ENCODE data around the gene ANKRD13C.
"Not testable (repeated sequence)": the region's sequence is repeated elsewhere in the genome, so short reads cannot be mapped to it uniquely, and the experiment has no call there.

The ANKRD13C gene

GRCh38 chr1:70372426-70372825 lies 17.9 kb upstream of the ANKRD13C start:
- no peak overlapping the region for H3K9ac ChIP-seq (ENCODE audit: low read depth, low read length)
- H3K9me3 ChIP-seq (ENCODE audit: control insufficient read depth, insufficient read depth, low read length) = no peaks in the 10 kb centered on the region
- H3K4me1 ChIP-seq (ENCODE audit: insufficient read depth, low read length) = peaks cover 15% of the 10 kb centered on the region
- H3K36me3 ChIP-seq (ENCODE audit: insufficient read depth, low read length) = no peaks in the 10 kb centered on the region

GRCh38 chr1:70371586-70371985 lies 17.1 kb upstream of the ANKRD13C start:
- H3K4me1 ChIP-seq (ENCODE audit: insufficient read depth, low read length) = peaks cover 15% of the 10 kb centered on the region
- H3K36me3 ChIP-seq (ENCODE audit: insufficient read depth, low read length); H3K9me3 ChIP-seq (ENCODE audit: control insufficient read depth, insufficient read depth, low read length); H3K9ac ChIP-seq (ENCODE audit: low read depth, low read length): not testable (repeated sequence)

- H3K4me1 ChIP-seq (ENCODE audit: insufficient read depth, low read length); H3K36me3 ChIP-seq (ENCODE audit: insufficient read depth, low read length); H3K9me3 ChIP-seq (ENCODE audit: control insufficient read depth, insufficient read depth, low read length); H3K9ac ChIP-seq (ENCODE audit: low read depth, low read length): not testable (repeated sequence)
These were observed 12.9 kb upstream of the ANKRD13C start for GRCh38 chr1:70367397-70367796.

GRCh38 chr1:70366997-70367396 lies 12.5 kb upstream of the ANKRD13C start:
- H3K4me1 ChIP-seq (ENCODE audit: insufficient read depth, low read length); H3K9ac ChIP-seq (ENCODE audit: low read depth, low read length); H3K9me3 ChIP-seq (ENCODE audit: control insufficient read depth, insufficient read depth, low read length); H3K36me3 ChIP-seq (ENCODE audit: insufficient read depth, low read length): not testable (repeated sequence)

GRCh38 chr1:70366425-70366952 lies 12.0 kb upstream of the ANKRD13C start:
- H3K36me3 ChIP-seq (ENCODE audit: insufficient read depth, low read length); H3K4me1 ChIP-seq (ENCODE audit: insufficient read depth, low read length); H3K9ac ChIP-seq (ENCODE audit: low read depth, low read length); H3K9me3 ChIP-seq (ENCODE audit: control insufficient read depth, insufficient read depth, low read length): not testable (repeated sequence)

GRCh38 chr1:70364439-70364838 lies 9.9 kb upstream of the ANKRD13C start:
- peaks cover 4% of the 10 kb centered on the region; the same call in 1 of the 2 replicates for H3K4me1 ChIP-seq (ENCODE audit: insufficient read depth, low read length)
- no peaks in the 10 kb centered on the region for H3K36me3 ChIP-seq (ENCODE audit: insufficient read depth, low read length)
- no peak overlapping the region for H3K9ac ChIP-seq (ENCODE audit: low read depth, low read length)
- no peaks in the 10 kb centered on the region for H3K9me3 ChIP-seq (ENCODE audit: control insufficient read depth, insufficient read depth, low read length)

- no peaks in the 10 kb centered on the region for H3K9me3 ChIP-seq (ENCODE audit: control insufficient read depth, insufficient read depth, low read length)
- peaks cover 4% of the 10 kb centered on the region; the same call in 1 of the 2 replicates for H3K4me1 ChIP-seq (ENCODE audit: insufficient read depth, low read length)
- no peak overlapping the region for H3K9ac ChIP-seq (ENCODE audit: low read depth, low read length)
- H3K36me3 ChIP-seq (ENCODE audit: insufficient read depth, low read length) = no peaks in the 10 kb centered on the region
These were observed 7.3 kb upstream of the ANKRD13C start for GRCh38 chr1:70361727-70362398.

- H3K4me1 ChIP-seq (ENCODE audit: insufficient read depth, low read length) = peaks cover 4% of the 10 kb centered on the region; the same call in 1 of the 2 replicates
- no peaks in the 10 kb centered on the region; the same call in 1 of the 2 replicates for H3K36me3 ChIP-seq (ENCODE audit: insufficient read depth, low read length)
- no peaks in the 10 kb centered on the region for H3K9me3 ChIP-seq (ENCODE audit: control insufficient read depth, insufficient read depth, low read length)
- H3K9ac ChIP-seq (ENCODE audit: low read depth, low read length) = no peak overlapping the region
These were observed 5.8 kb upstream of the ANKRD13C start for GRCh38 chr1:70360321-70360720.

- no peaks in the 10 kb centered on the region for H3K9me3 ChIP-seq (ENCODE audit: control insufficient read depth, insufficient read depth, low read length)
- no peak overlapping the region for H3K9ac ChIP-seq (ENCODE audit: low read depth, low read length)
- peaks cover 4% of the 10 kb centered on the region; the same call in 1 of the 2 replicates for H3K4me1 ChIP-seq (ENCODE audit: insufficient read depth, low read length)
- H3K36me3 ChIP-seq (ENCODE audit: insufficient read depth, low read length) = no peaks in the 10 kb centered on the region; the same call in 1 of the 2 replicates
These were observed 4.5 kb upstream of the ANKRD13C start for GRCh38 chr1:70358921-70359564.

- H3K9ac ChIP-seq (ENCODE audit: low read depth, low read length) = no peak overlapping the region
- H3K4me1 ChIP-seq (ENCODE audit: insufficient read depth, low read length) = no peaks in the 10 kb centered on the region
- no peaks in the 10 kb centered on the region; the same call in 1 of the 2 replicates for H3K36me3 ChIP-seq (ENCODE audit: insufficient read depth, low read length)
- H3K9me3 ChIP-seq (ENCODE audit: control insufficient read depth, insufficient read depth, low read length) = no peaks in the 10 kb centered on the region
These were observed 1.4 kb upstream of the ANKRD13C start for GRCh38 chr1:70355920-70356319.

GRCh38 chr1:70355111-70355407 lies 537 bp upstream of the ANKRD13C start:
- no peaks in the 10 kb centered on the region for H3K9me3 ChIP-seq (ENCODE audit: control insufficient read depth, insufficient read depth, low read length)
- H3K9ac ChIP-seq (ENCODE audit: low read depth, low read length) = peak overlapping the region; percentile 96
- H3K36me3 ChIP-seq (ENCODE audit: insufficient read depth, low read length) = no peaks in the 10 kb centered on the region; the same call in 1 of the 2 replicates
- no peaks in the 10 kb centered on the region for H3K4me1 ChIP-seq (ENCODE audit: insufficient read depth, low read length)

GRCh38 chr1:70353601-70354331 lies 756 bp downstream of the ANKRD13C start:
- Histone ChIP-seq H3K9me3 (ENCODE audit: control insufficient read depth, insufficient read depth, low read length) (no peaks in the 10 kb centered on the region), H3K4me1 (ENCODE audit: insufficient read depth, low read length) (no peaks in the 10 kb centered on the region), H3K9ac (ENCODE audit: low read depth, low read length) (peak overlapping the region; percentile 96), H3K36me3 (ENCODE audit: insufficient read depth, low read length) (no peaks in the 10 kb centered on the region; the same call in 1 of the 2 replicates)

- no peaks in the 10 kb centered on the region for H3K9me3 ChIP-seq (ENCODE audit: control insufficient read depth, insufficient read depth, low read length)
- no peaks in the 10 kb centered on the region for H3K4me1 ChIP-seq (ENCODE audit: insufficient read depth, low read length)
- peak overlapping the region; percentile 96 for H3K9ac ChIP-seq (ENCODE audit: low read depth, low read length)
- H3K36me3 ChIP-seq (ENCODE audit: insufficient read depth, low read length) = no peaks in the 10 kb centered on the region; the same call in 1 of the 2 replicates
These were observed 1.5 kb downstream of the ANKRD13C start for GRCh38 chr1:70353044-70353443.

- H3K9ac ChIP-seq (ENCODE audit: low read depth, low read length); H3K9me3 ChIP-seq (ENCODE audit: control insufficient read depth, insufficient read depth, low read length); H3K36me3 ChIP-seq (ENCODE audit: insufficient read depth, low read length); H3K4me1 ChIP-seq (ENCODE audit: insufficient read depth, low read length): not testable (repeated sequence)
These were observed 4.7 kb downstream of the ANKRD13C start for GRCh38 chr1:70349799-70350198.

Data from ES-I3 (cell line).